ENCODE results near the gene IRF5. TPM values are rescaled to one million over a fixed set of nuclear protein-coding genes. Genes with fewer than 3 reads are reported as not detected.

Gene IRF5
- polyA plus RNA-seq, 1 donor (not counting 4 experiments of a cell fraction or from before 2014, with no cell fraction given): 0.88 TPM

DNA sequence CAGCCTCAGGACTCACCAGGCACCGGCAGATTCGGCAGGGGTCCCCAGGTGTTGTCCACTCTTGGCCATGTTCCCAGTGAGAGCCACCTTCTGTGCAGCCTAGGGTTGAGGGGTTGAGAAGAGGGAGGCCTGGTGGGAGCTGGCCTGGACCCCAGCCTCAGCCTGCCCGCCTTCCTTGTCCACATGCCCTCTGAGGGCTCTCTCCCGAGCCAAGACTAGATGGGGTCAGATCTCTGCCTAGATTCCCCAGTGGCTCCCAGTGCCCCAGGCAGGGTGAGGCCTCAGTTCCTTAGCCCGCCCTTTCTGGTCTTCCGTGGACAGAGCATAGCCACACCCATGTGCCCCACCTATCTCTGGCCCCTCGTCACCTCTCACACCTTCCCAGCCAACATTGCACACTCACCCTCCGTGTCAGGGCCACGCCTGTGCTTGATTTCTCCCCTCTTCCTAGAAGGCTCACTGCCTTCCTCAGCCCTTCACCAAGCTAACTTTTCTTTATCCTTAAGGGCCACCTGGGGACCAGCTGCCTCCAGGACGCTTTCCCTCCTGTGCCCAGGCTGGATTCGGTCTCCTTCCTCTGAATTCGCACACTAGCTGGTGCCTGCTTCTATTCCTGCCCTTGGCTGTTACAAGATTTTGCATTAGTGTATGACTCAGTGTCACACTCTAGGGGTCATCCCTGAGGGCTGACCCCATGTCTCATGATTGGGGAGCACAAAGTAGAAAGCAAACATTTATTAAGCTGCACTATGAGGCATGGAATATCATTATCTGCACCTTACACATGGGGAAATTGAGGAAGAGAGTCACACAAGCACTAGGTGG, 34.8 kb upstream of the IRF5 start:
- Histone ChIP-seq H3K36me3 (ENCODE audit: control insufficient read depth in 2 of 2, extremely low read depth in 1 of 2, insufficient read depth in 2 of 2, low read length in 2 of 2) (no peaks in the 10 kb centered on the region), H3K79me2 (ENCODE audit: control insufficient read depth, insufficient read depth, low read length) (no peaks in the 10 kb centered on the region), H2AFZ (ENCODE audit: control insufficient read depth, low read length) (no peak overlapping the region), H3K9ac (ENCODE audit: control insufficient read depth, extremely low read depth, insufficient read depth, low read length) (no peak overlapping the region), H3K27ac (ENCODE audit: control insufficient read depth, insufficient read depth, low read length) (no peak overlapping the region), H3K4me3 (ENCODE audit: control insufficient read depth in 2 of 3, extremely low read depth in 1 of 3, insufficient read depth in 2 of 3, low read depth in 1 of 3, low read length in 3 of 3) (no peak overlapping the region), H4K20me1 (ENCODE audit: control insufficient read depth, extremely low read depth, insufficient read depth, low read length) (no peaks in the 10 kb centered on the region), H3K27me3 (ENCODE audit: control insufficient read depth, extremely low read depth, insufficient read depth, low read length) (no peaks in the 10 kb centered on the region), H3K4me1 (ENCODE audit: control insufficient read depth, extremely low read depth, insufficient read depth, low read length) (peaks cover 11% of the 10 kb centered on the region), H3K4me2 (ENCODE audit: control insufficient read depth, extremely low read depth, insufficient read depth, low read depth, low read length) (no peak overlapping the region), H3K9me3 (ENCODE audit: control insufficient read depth, low read depth, low read length) (no peaks in the 10 kb centered on the region), H3K9me1 (ENCODE audit: control insufficient read depth, extremely low read depth, insufficient read depth, low read length) (no peaks in the 10 kb centered on the region)
- TF ChIP-seq EZH2 (IDR thresholded peaks at IDR 0.05; ENCODE audit: low read length): no peak
- TF ChIP-seq, protein P1, sequence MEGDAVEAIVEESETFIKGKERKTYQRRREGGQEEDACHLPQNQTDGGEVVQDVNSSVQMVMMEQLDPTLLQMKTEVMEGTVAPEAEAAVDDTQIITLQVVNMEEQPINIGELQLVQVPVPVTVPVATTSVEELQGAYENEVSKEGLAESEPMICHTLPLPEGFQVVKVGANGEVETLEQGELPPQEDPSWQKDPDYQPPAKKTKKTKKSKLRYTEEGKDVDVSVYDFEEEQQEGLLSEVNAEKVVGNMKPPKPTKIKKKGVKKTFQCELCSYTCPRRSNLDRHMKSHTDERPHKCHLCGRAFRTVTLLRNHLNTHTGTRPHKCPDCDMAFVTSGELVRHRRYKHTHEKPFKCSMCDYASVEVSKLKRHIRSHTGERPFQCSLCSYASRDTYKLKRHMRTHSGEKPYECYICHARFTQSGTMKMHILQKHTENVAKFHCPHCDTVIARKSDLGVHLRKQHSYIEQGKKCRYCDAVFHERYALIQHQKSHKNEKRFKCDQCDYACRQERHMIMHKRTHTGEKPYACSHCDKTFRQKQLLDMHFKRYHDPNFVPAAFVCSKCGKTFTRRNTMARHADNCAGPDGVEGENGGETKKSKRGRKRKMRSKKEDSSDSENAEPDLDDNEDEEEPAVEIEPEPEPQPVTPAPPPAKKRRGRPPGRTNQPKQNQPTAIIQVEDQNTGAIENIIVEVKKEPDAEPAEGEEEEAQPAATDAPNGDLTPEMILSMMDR (optimal IDR thresholded peaks at IDR 0.05 in 1 of 3, IDR thresholded peaks at IDR 0.05 in 1 of 3, conservative IDR thresholded peaks at IDR 0.05 in 1 of 3; ENCODE audit: extremely low read depth in 1 of 3, insufficient read depth in 2 of 3, low read length in 3 of 3): no peak
- DNase-seq (ENCODE audit: low read depth, low spot score): no peak
- dilution Hi-C loops (cut with MboI; ENCODE audit: extremely low pct_ligation_motif_present, low sequenced_read_pairs): no loop called here
- FAIRE-seq: no peak

DNA sequence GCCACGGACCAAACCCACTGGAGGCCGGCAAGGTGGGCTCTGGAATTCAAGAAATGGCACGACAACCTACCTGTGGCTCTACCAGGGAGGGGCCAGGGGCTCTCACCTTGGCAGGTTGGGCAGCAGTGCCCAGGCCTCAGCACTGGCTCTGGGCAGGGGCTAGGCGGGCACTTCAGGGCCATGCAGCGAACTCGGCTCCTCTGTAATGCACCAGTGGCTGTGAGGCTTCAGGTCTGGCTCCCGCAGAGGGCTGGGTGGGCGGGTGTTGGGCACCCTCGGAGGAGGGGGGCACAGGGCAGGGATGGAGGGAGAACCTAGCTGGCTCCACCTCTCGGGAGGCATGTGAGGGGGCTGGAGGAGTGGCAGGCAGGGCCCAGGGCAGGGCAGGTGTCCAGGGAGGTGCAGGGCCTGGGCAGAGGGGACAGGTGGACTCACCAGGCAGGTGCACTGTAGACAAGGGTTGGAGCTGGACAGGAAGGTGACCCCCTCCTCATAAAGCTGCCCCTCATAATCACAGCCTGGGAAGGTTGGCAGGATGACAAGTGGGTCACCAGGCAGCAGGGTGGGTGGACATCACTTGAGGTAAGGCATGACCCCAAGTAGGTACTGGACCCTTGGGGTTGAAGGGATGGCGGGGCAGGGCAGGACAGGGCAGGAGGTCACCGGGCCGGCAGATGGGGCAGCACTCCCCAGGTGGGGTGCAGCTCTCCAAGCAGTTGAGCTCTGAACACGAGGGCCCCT, 33.9 kb upstream of the IRF5 start:
- Histone ChIP-seq H3K36me3 (ENCODE audit: control insufficient read depth in 2 of 2, extremely low read depth in 1 of 2, insufficient read depth in 2 of 2, low read length in 2 of 2) (no peaks in the 10 kb centered on the region), H3K9me1 (ENCODE audit: control insufficient read depth, extremely low read depth, insufficient read depth, low read length) (no peaks in the 10 kb centered on the region), H3K4me1 (ENCODE audit: control insufficient read depth, extremely low read depth, insufficient read depth, low read length) (peaks cover 5% of the 10 kb centered on the region), H3K9ac (ENCODE audit: control insufficient read depth, extremely low read depth, insufficient read depth, low read length) (no peak overlapping the region), H3K4me3 (ENCODE audit: control insufficient read depth in 2 of 3, extremely low read depth in 1 of 3, insufficient read depth in 2 of 3, low read depth in 1 of 3, low read length in 3 of 3) (no peak overlapping the region), H4K20me1 (ENCODE audit: control insufficient read depth, extremely low read depth, insufficient read depth, low read length) (no peaks in the 10 kb centered on the region), H3K4me2 (ENCODE audit: control insufficient read depth, extremely low read depth, insufficient read depth, low read depth, low read length) (no peak overlapping the region), H3K9me3 (ENCODE audit: control insufficient read depth, low read depth, low read length) (no peaks in the 10 kb centered on the region), H3K79me2 (ENCODE audit: control insufficient read depth, insufficient read depth, low read length) (no peaks in the 10 kb centered on the region), H3K27me3 (ENCODE audit: control insufficient read depth, extremely low read depth, insufficient read depth, low read length) (peaks cover 5% of the 10 kb centered on the region), H3K27ac (ENCODE audit: control insufficient read depth, insufficient read depth, low read length) (no peak overlapping the region), H2AFZ (ENCODE audit: control insufficient read depth, low read length) (no peak overlapping the region)
- dilution Hi-C loops (cut with MboI; ENCODE audit: extremely low pct_ligation_motif_present, low sequenced_read_pairs): no loop called here
- no peak for DNase-seq (ENCODE audit: low read depth, low spot score)
- TF ChIP-seq, protein P1 (optimal IDR thresholded peaks at IDR 0.05 in 1 of 3, IDR thresholded peaks at IDR 0.05 in 1 of 3, conservative IDR thresholded peaks at IDR 0.05 in 1 of 3; ENCODE audit: extremely low read depth in 1 of 3, insufficient read depth in 2 of 3, low read length in 3 of 3): no peak
- TF ChIP-seq EZH2 (IDR thresholded peaks at IDR 0.05; ENCODE audit: low read length): no peak
- FAIRE-seq: no peak
